Measurements from ENCODE around the gene VPS13C.
"Not testable (repeated sequence)": the region's sequence is repeated elsewhere in the genome, so short reads cannot be mapped to it uniquely, and the experiment has no call there.

VPS13C gene

GRCh38 chr15:62069551-62069950, 9.3 kb upstream of the VPS13C start:
- no peak for DNase-seq (ENCODE audit: low read depth)

GRCh38 chr15:62068810-62069167, 8.5 kb upstream of the VPS13C start:
- DNase-seq (ENCODE audit: low read depth) = no peak

- DNase-seq (ENCODE audit: low read depth) = no peak
Observed at GRCh38 chr15:62068071-62068809, 8.0 kb upstream of the VPS13C start.

- no peak for DNase-seq (ENCODE audit: low read depth)
Observed at GRCh38 chr15:62067448-62068044, 7.3 kb upstream of the VPS13C start.

- DNase-seq (ENCODE audit: low read depth) = no peak
Observed at GRCh38 chr15:62066663-62067447, 6.6 kb upstream of the VPS13C start, which contains the start of gene C2CD4A. Gene C2CD4A, plus strand, starts transcription at chr15:62066977. Its CDS starts 637 bp downstream, at chr15:62067614.

GRCh38 chr15:62063825-62064635, 3.8 kb upstream of the VPS13C start:
- no peak for DNase-seq (ENCODE audit: low read depth)

GRCh38 chr15:62060896-62061280, 641 bp upstream of the VPS13C start:
- DNase-seq (ENCODE audit: low read depth) = no peak

- peak; percentile 28 for DNase-seq (ENCODE audit: low read depth)
Observed at GRCh38 chr15:62059816-62060112, 483 bp downstream of the VPS13C start.

- no peak for DNase-seq (ENCODE audit: low read depth)
Observed at GRCh38 chr15:62059108-62059815, 985 bp downstream of the VPS13C start.

- DNase-seq (ENCODE audit: low read depth) = no peak
Observed at GRCh38 chr15:62058327-62059028, 1.8 kb downstream of the VPS13C start.

- DNase-seq (ENCODE audit: low read depth) = no peak
Observed at GRCh38 chr15:62057341-62057980, 2.8 kb downstream of the VPS13C start.

- no peak for DNase-seq (ENCODE audit: low read depth)
Observed at GRCh38 chr15:62054979-62055378, 5.3 kb downstream of the VPS13C start.

GRCh38 chr15:62053439-62054085, 6.7 kb downstream of the VPS13C start:
- DNase-seq (ENCODE audit: low read depth) = no peak

GRCh38 chr15:62052713-62053112, 7.5 kb downstream of the VPS13C start:
- no peak for DNase-seq (ENCODE audit: low read depth)

- no peak for DNase-seq (ENCODE audit: low read depth)
Observed at GRCh38 chr15:62051166-62051565, 9.1 kb downstream of the VPS13C start.

- no peak for DNase-seq (ENCODE audit: low read depth)
Observed at GRCh38 chr15:62050115-62050514, 10.1 kb downstream of the VPS13C start.

GRCh38 chr15:62048254-62048653, 12.0 kb downstream of the VPS13C start:
- DNase-seq (ENCODE audit: low read depth) = not testable (repeated sequence)

- DNase-seq (ENCODE audit: low read depth) = no peak
Observed at GRCh38 chr15:62047282-62047827, 12.9 kb downstream of the VPS13C start.

GRCh38 chr15:62046078-62046743, 14.0 kb downstream of the VPS13C start:
- no peak for DNase-seq (ENCODE audit: low read depth)
